Ammon's horn (tissue), 1 donor: ENCODE results near the gene NUP210L.
"Not testable (repeated sequence)": the region's sequence is repeated elsewhere in the genome, so short reads cannot be mapped to it uniquely, and the experiment has no call there.

Experiments used
- DNase-seq: peaks from one replicate; pipeline ENCODE4 v3.0.0-alpha.2; 2016; ENCODE audit warnings: low spot score

Gene NUP210L

GRCh38 chr1:154097873-154098272 is 57.0 kb downstream of the NUP210L start:
- DNase-seq = no peak

GRCh38 chr1:154095456-154096060 is 59.3 kb downstream of the NUP210L start:
- DNase-seq = no peak

- DNase-seq = no peak
Observed at GRCh38 chr1:154094411-154094810, 60.5 kb downstream of the NUP210L start.

- DNase-seq = no peak
Observed at GRCh38 chr1:154093699-154094098, 61.2 kb downstream of the NUP210L start.

GRCh38 chr1:154091706-154092105 is 63.2 kb downstream of the NUP210L start:
- no peak for DNase-seq

- no peak for DNase-seq
Observed at GRCh38 chr1:154087574-154087973, 67.3 kb downstream of the NUP210L start.

GRCh38 chr1:154083057-154083456 is 71.8 kb downstream of the NUP210L start:
- DNase-seq = not testable (repeated sequence)

GRCh38 chr1:154081386-154082126 is 73.3 kb downstream of the NUP210L start:
- no peak for DNase-seq

GRCh38 chr1:154076413-154076812 is 78.5 kb downstream of the NUP210L start:
- no peak for DNase-seq

GRCh38 chr1:154075746-154076145 is 79.1 kb downstream of the NUP210L start:
- no peak for DNase-seq

GRCh38 chr1:154062309-154062708 is 92.6 kb downstream of the NUP210L start:
- no peak for DNase-seq

GRCh38 chr1:154047436-154047835 is 107.4 kb downstream of the NUP210L start:
- DNase-seq = not testable (repeated sequence)

GRCh38 chr1:154033697-154034096 is 121.2 kb downstream of the NUP210L start:
- not testable (repeated sequence) for DNase-seq

- no peak for DNase-seq
Observed at GRCh38 chr1:154019940-154020339, 134.9 kb downstream of the NUP210L start.

GRCh38 chr1:154019269-154019668 is 135.6 kb downstream of the NUP210L start:
- DNase-seq = no peak

- no peak for DNase-seq
Observed at GRCh38 chr1:154014154-154014907, 140.5 kb downstream of the NUP210L start.

- DNase-seq = not testable (repeated sequence)
Observed at GRCh38 chr1:154012543-154012942, 142.3 kb downstream of the NUP210L start.

GRCh38 chr1:154012129-154012528 is 142.7 kb downstream of the NUP210L start:
- no peak for DNase-seq

GRCh38 chr1:154006136-154006535 is 148.7 kb downstream of the NUP210L start:
- no peak for DNase-seq

- no peak for DNase-seq
Observed at GRCh38 chr1:154000420-154000819, 154.5 kb downstream of the NUP210L start.

- not testable (repeated sequence) for DNase-seq
Observed at GRCh38 chr1:153996882-153997281, 158.0 kb downstream of the NUP210L start.

GRCh38 chr1:153995640-153996039 is 159.2 kb downstream of the NUP210L start:
- no peak for DNase-seq

GRCh38 chr1:153995202-153995601 is 159.7 kb downstream of the NUP210L start:
- no peak for DNase-seq
